ENCODE measurements around the gene STAT1.

DNA sequence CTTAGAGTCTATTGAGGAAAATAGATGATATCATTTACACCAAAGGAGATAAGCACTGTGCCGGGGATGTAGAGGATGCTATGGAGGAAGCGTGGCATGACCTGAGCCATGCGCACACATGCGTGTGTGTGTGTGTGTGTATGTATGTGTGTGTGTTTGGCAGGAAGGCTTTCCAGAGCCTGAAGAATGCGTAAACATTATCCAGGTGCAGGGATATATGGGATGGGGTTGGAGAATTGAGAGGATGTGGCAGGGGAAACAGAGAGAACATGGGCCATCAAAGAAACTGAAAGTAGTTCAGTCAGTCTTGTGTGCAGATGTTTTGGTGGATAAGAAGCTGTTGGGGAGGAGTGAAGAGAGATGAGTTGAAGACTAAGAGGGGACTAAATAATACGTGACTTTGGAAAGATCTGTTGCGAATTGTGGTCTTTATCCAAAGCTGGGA lies 9.3 kb upstream of the STAT1 start:
- no peak for TF ChIP-seq SIN3A (IDR thresholded peaks at IDR 0.05; ENCODE audit: low read depth, low read length)
- no peak for TF ChIP-seq SP1 (IDR thresholded peaks at IDR 0.05; ENCODE audit: low read depth, low read length)
- no peak for TF ChIP-seq HCFC1 (IDR thresholded peaks at IDR 0.05; ENCODE audit: low read length)
- no peak for TF ChIP-seq STAT3 (IDR thresholded peaks at IDR 0.05; ENCODE audit: low read depth, low read length)
- no peak for TF ChIP-seq ATF2 (IDR thresholded peaks at IDR 0.05; ENCODE audit: low read length)
- no peak for TF ChIP-seq REST (IDR thresholded peaks at IDR 0.05; ENCODE audit: low read depth, low read length)
- TF ChIP-seq SREBF2 (IDR thresholded peaks at IDR 0.05; ENCODE audit: low read length) = no peak
- TF ChIP-seq, protein P1, sequence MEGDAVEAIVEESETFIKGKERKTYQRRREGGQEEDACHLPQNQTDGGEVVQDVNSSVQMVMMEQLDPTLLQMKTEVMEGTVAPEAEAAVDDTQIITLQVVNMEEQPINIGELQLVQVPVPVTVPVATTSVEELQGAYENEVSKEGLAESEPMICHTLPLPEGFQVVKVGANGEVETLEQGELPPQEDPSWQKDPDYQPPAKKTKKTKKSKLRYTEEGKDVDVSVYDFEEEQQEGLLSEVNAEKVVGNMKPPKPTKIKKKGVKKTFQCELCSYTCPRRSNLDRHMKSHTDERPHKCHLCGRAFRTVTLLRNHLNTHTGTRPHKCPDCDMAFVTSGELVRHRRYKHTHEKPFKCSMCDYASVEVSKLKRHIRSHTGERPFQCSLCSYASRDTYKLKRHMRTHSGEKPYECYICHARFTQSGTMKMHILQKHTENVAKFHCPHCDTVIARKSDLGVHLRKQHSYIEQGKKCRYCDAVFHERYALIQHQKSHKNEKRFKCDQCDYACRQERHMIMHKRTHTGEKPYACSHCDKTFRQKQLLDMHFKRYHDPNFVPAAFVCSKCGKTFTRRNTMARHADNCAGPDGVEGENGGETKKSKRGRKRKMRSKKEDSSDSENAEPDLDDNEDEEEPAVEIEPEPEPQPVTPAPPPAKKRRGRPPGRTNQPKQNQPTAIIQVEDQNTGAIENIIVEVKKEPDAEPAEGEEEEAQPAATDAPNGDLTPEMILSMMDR (IDR thresholded peaks at IDR 0.05 in 2 of 3, conservative IDR thresholded peaks at IDR 0.05 in 1 of 3; ENCODE audit: control insufficient read depth in 2 of 3, extremely low read depth in 1 of 3, insufficient read depth in 1 of 3, low read depth in 3 of 3, low read length in 3 of 3) = no peak
- TF ChIP-seq EP300 (IDR thresholded peaks at IDR 0.05; ENCODE audit: borderline replicate concordance in 1 of 2, control insufficient read depth in 1 of 2, low read depth in 2 of 2, low read length in 2 of 2) = no peak
- TF ChIP-seq EZH2 (IDR thresholded peaks at IDR 0.05; ENCODE audit: borderline replicate concordance, control insufficient read depth, low read depth, low read length) = no peak
- TF ChIP-seq, protein P2, sequence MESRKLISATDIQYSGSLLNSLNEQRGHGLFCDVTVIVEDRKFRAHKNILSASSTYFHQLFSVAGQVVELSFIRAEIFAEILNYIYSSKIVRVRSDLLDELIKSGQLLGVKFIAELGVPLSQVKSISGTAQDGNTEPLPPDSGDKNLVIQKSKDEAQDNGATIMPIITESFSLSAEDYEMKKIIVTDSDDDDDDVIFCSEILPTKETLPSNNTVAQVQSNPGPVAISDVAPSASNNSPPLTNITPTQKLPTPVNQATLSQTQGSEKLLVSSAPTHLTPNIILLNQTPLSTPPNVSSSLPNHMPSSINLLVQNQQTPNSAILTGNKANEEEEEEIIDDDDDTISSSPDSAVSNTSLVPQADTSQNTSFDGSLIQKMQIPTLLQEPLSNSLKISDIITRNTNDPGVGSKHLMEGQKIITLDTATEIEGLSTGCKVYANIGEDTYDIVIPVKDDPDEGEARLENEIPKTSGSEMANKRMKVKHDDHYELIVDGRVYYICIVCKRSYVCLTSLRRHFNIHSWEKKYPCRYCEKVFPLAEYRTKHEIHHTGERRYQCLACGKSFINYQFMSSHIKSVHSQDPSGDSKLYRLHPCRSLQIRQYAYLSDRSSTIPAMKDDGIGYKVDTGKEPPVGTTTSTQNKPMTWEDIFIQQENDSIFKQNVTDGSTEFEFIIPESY (IDR thresholded peaks at IDR 0.05) = no peak
- TF ChIP-seq POLR2A (IDR thresholded peaks at IDR 0.05; ENCODE audit: low read depth, low read length) = no peak
- no peak for TF ChIP-seq RCOR1 (conservative IDR thresholded peaks at IDR 0.05; ENCODE audit: low read depth, low read length)
- TF ChIP-seq POLR2AphosphoS2 (IDR thresholded peaks at IDR 0.05; ENCODE audit: low read depth, low read length) = no peak

Measured in GM12878 (cell line).